Transverse colon (tissue), 4 donors: Measurements from ENCODE around the gene RAB4B.

Experiments
- CTCF ChIP-seq, 5 experiments: fragments of 200-600 bp in 3 of 5; fragments of 450-650 bp in 2 of 5; sonication (generic) in 3 of 5; IDR thresholded peaks; 1 replicate in 2 of 5; 2 replicates in 3 of 5; pipeline ENCODE4 v1.5.1; 2016 to 2017; ENCODE audit warnings: antibody characterized with exemption in 5 of 5, inconsistent platforms in 3 of 5, mild to moderate bottlenecking in 2 of 5, moderate library complexity in 1 of 5
- POLR2A ChIP-seq: fragments of 450-650 bp; IDR thresholded peaks from one replicate; pipeline ENCODE4 v1.6.1; 2016; ENCODE audit warnings: antibody characterized with exemption, mild to moderate bottlenecking, moderate library complexity
- POLR2AphosphoS5 ChIP-seq, 3 donors: sonication (generic); formaldehyde crosslinking; IDR thresholded peaks; one replicate each; pipeline ENCODE4 v1.6.1; 2016; ENCODE audit warnings: antibody characterized with exemption in 3 of 3

DNA sequence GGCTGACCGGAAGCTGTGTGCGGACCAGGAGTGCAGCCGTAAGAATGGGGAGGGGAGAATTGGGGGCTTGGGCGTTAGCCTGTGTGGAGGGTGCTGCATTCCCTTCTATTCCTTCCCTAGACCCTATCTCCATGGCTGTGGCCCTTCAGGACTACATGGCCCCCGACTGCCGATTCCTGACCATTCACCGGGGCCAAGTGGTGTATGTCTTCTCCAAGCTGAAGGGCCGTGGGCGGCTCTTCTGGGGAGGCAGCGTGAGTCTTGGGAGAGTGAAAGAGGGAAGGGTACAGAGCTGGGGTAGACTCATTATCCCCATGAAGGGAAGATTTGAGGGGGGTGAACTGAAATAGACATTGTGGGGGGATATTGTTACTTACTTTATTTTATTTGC lies 2.4 kb upstream of the RAB4B start:
- TF ChIP-seq POLR2A (no peak), POLR2AphosphoS5 (IDR thresholded peaks at IDR 0.05) (no peak), CTCF (IDR thresholded peaks at IDR 0.05) (no peak)
